Ovary (tissue), 3 donors: Measurements from ENCODE around the gene IL6R.
"Not testable (repeated sequence)": the region's sequence is repeated elsewhere in the genome, so short reads cannot be mapped to it uniquely, and the experiment has no call there.

Source experiments
- CTCF ChIP-seq, 3 donors: fragments of 450-650 bp in 2 of 3; fragments of 200-600 bp in 1 of 3; IDR thresholded peaks; one replicate each; pipeline versions ENCODE4 v1.5.1 to v1.8.0; 2016 to 2022; ENCODE audit warnings: antibody characterized with exemption in 3 of 3, mild to moderate bottlenecking in 1 of 3
- EP300 ChIP-seq: sonication (generic); formaldehyde crosslinking; IDR thresholded peaks from one replicate; pipeline ENCODE4 v1.6.1; 2017; ENCODE audit warnings: antibody characterized with exemption
- POLR2A ChIP-seq: fragments of 450-650 bp; IDR thresholded peaks from one replicate; pipeline ENCODE4 v1.6.1; 2017; ENCODE audit warnings: antibody characterized with exemption, mild to moderate bottlenecking, moderate library complexity
- donor health status: DM: no; HTN: no; CAD: no.

GRCh38 chr1:154486756-154487155 is 81.6 kb downstream of the IL6R start:
- not testable (repeated sequence) for TF ChIP-seq CTCF (IDR thresholded peaks at IDR 0.05); EP300; POLR2A
